Activated CD4-positive, alpha-beta memory T cell treated with anti-CD3 and anti-CD28 coated beads for 36 hours (primary cell): ENCODE data around the gene UPF2. TPM values are rescaled to one million over a fixed set of nuclear protein-coding genes. Genes with fewer than 3 reads are reported as not detected.
A peak's percentile ranks its signal among the peaks of the same experiment; 100 is the strongest.

Experiments
- CTCF ChIA-PET: fragments of 350-600 bp; sonication (Branson Sonifier 250); formaldehyde crosslinking; loops from one replicate; lab custom pipeline; 2021; ENCODE audit warnings: antibody characterized with exemption, inconsistent platforms; lab: Charles Lee
- POLR2A ChIA-PET: fragments of 350-600 bp; sonication (Branson Sonifier 250); formaldehyde crosslinking; loops from one replicate; lab custom pipeline; 2021; ENCODE audit warnings: antibody characterized with exemption; lab: Charles Lee
- DNase-seq: peaks from one replicate; pipeline ENCODE4 v3.0.0-alpha.2; 2020
- H3K27ac Mint-ChIP-seq: one replicate; pipeline ENCODE4 v1.8.0; 2021; ENCODE audit warnings: mixed read lengths
- H3K27me3 Mint-ChIP-seq: one replicate; pipeline ENCODE4 v1.8.0; 2021; ENCODE audit warnings: mixed read lengths
- H3K36me3 Mint-ChIP-seq: one replicate; pipeline ENCODE4 v1.8.0; 2021; ENCODE audit warnings: mixed read lengths
- H3K4me1 Mint-ChIP-seq: one replicate; pipeline ENCODE4 v1.8.0; 2021; ENCODE audit warnings: low read depth, mixed read lengths
- H3K4me3 Mint-ChIP-seq: one replicate; pipeline ENCODE4 v1.8.0; 2021; ENCODE audit warnings: mild to moderate bottlenecking, mixed read lengths
- H3K9me3 Mint-ChIP-seq: one replicate; pipeline ENCODE4 v1.8.0; 2021; ENCODE audit warnings: mixed read lengths
- intact Hi-C: fragments of 100-400 bp; cut with micrococcal nuclease; formaldehyde crosslinking; loops from one replicate; pipeline ENCODE4 v1.15.1; 2023
- total RNA-seq, 2 experiments: library from RNA; stranded (reverse); gene quantifications; one replicate each; pipeline ENCODE4 v1.2.3, GENCODE V29; 2021

The UPF2 gene
- total RNA-seq, 2 experiments from 2014 or later = 29.5 to 32.0 TPM

- H3K27me3 Mint-ChIP-seq = no peaks in the 10 kb centered on the region
- no peaks in the 10 kb centered on the region for H3K36me3 Mint-ChIP-seq
- H3K27ac Mint-ChIP-seq = no peak overlapping the region
- intact Hi-C loops = no loop called here
- CTCF ChIA-PET = no interaction called here
- no peak overlapping the region for H3K4me3 Mint-ChIP-seq
- no peak for DNase-seq
- H3K4me1 Mint-ChIP-seq = peaks cover 5% of the 10 kb centered on the region
- no peaks in the 10 kb centered on the region for H3K9me3 Mint-ChIP-seq
- POLR2A ChIA-PET = no interaction called here
Measured at GRCh38 chr10:12062754-12063482, 20.3 kb upstream of the UPF2 start.

DNA sequence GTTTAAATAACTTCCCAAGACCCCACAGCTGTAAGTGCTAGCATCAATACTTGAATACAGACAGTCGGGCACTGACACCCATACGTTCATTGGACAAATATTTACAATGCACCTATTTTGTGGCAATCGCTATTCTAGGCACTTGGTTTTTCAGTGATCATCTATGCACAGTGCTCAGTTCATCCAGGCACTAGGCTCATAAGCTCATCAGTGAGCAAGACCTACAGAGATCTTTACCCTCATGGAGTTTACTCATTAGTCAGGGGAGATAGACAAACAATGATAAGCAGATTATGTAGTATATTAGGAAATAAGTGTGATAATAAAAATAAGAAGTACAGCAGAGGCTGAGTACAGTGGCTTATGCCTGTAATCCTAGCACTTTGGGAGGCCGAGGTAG, 18.5 kb upstream of the UPF2 start:
- Mint-ChIP-seq H3K4me1 (no peaks in the 10 kb centered on the region), H3K9me3 (no peaks in the 10 kb centered on the region), H3K36me3 (no peaks in the 10 kb centered on the region), H3K4me3 (no peak overlapping the region), H3K27ac (no peak overlapping the region), H3K27me3 (no peaks in the 10 kb centered on the region)
- intact Hi-C loops = no loop called here
- CTCF ChIA-PET = interaction anchor here (0.9 kb wide), 1 partner anchor 154 kb away, joined by 3 read pairs; no protein-coding TSS in a partner anchor
- DNase-seq = no peak
- POLR2A ChIA-PET = no interaction called here

- Mint-ChIP-seq H3K27ac (no peak overlapping the region), H3K4me1 (peaks cover 8% of the 10 kb centered on the region), H3K4me3 (no peak overlapping the region), H3K36me3 (no peaks in the 10 kb centered on the region), H3K27me3 (no peaks in the 10 kb centered on the region), H3K9me3 (no peaks in the 10 kb centered on the region)
- CTCF ChIA-PET = interaction anchor here (0.6 kb wide), 1 partner anchor 196 kb away, joined by 3 read pairs; no protein-coding TSS in a partner anchor
- intact Hi-C loops = no loop called here
- POLR2A ChIA-PET = no interaction called here
- no peak for DNase-seq
Measured at GRCh38 chr10:12056748-12057147, 14.1 kb upstream of the UPF2 start.

GRCh38 chr10:12055732-12056131, 13.1 kb upstream of the UPF2 start:
- intact Hi-C loops = no loop called here

GRCh38 chr10:12051241-12051640, 8.6 kb upstream of the UPF2 start:
- ChIA-PET CTCF (interaction anchor here (1.0 kb wide), 1 partner anchor 605 kb away, joined by 3 read pairs; no protein-coding TSS in a partner anchor), POLR2A (interaction anchor here (0.8 kb wide), 1 partner anchor 29 kb away, joined by 3 read pairs; no protein-coding TSS in a partner anchor)
- DNase-seq = no peak
- no peaks in the 10 kb centered on the region for H3K36me3 Mint-ChIP-seq
- H3K4me1 Mint-ChIP-seq = peaks cover 8% of the 10 kb centered on the region
- H3K27ac Mint-ChIP-seq = no peak overlapping the region
- H3K4me3 Mint-ChIP-seq = no peak overlapping the region
- no peaks in the 10 kb centered on the region for H3K27me3 Mint-ChIP-seq
- no peaks in the 10 kb centered on the region for H3K9me3 Mint-ChIP-seq
- intact Hi-C loops = no loop called here

More at GRCh38 chr10:12055732-12056131, 13.1 kb upstream of the UPF2 start:
- Mint-ChIP-seq H3K4me1 (peaks cover 8% of the 10 kb centered on the region), H3K4me3 (no peak overlapping the region), H3K27me3 (no peaks in the 10 kb centered on the region), H3K9me3 (no peaks in the 10 kb centered on the region), H3K27ac (no peak overlapping the region), H3K36me3 (no peaks in the 10 kb centered on the region)
- POLR2A ChIA-PET = no interaction called here
- no peak for DNase-seq
- CTCF ChIA-PET = no interaction called here

- POLR2A ChIA-PET = interaction anchor here (0.8 kb wide), 1 partner anchor 30 kb away, joined by 3 read pairs; no protein-coding TSS in a partner anchor
Measured at GRCh38 chr10:12050528-12050927, 7.9 kb upstream of the UPF2 start.

DNA sequence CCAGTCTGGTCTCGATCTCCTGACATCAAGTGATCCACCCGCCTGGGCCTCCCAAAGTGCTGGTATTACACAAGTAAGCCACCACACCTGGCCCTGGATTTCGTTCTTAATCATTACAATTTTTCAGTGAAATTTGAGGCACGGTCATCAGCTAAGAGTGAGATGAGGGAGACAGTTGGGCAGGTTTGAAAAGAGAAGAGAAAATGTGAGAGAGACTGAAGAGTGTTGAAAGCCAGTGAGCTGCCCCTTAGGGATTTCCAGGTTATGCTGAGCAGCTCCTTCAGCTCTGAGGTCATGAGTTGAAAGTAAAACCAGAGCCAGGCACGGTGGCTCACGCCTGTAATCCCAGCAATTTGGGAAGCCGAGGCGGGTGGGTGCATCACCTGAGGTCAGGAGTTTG, 5.9 kb upstream of the UPF2 start:
- H3K4me3 Mint-ChIP-seq = no peak overlapping the region
- H3K9me3 Mint-ChIP-seq = no peaks in the 10 kb centered on the region
- ChIA-PET POLR2A (no interaction called here), CTCF (interaction anchor here (0.8 to 1.6 kb wide), 3 partner anchors 15 to 62 kb away, joined by 3 read pairs; no protein-coding TSS in a partner anchor)
- intact Hi-C loops = loop anchor here (10.0 kb wide), 1 partner anchor 296 kb away; the partner anchor contains the start of gene CAMK1D
- H3K4me1 Mint-ChIP-seq = peaks cover 7% of the 10 kb centered on the region
- H3K27ac Mint-ChIP-seq = peak overlapping the region; percentile 4
- peak; percentile 36 for DNase-seq
- H3K27me3 Mint-ChIP-seq = no peaks in the 10 kb centered on the region
- no peaks in the 10 kb centered on the region for H3K36me3 Mint-ChIP-seq

More at GRCh38 chr10:12050528-12050927, 7.9 kb upstream of the UPF2 start:
- Mint-ChIP-seq H3K4me3 (no peak overlapping the region), H3K36me3 (no peaks in the 10 kb centered on the region), H3K27me3 (no peaks in the 10 kb centered on the region), H3K9me3 (no peaks in the 10 kb centered on the region), H3K4me1 (peaks cover 8% of the 10 kb centered on the region), H3K27ac (no peak overlapping the region)
- CTCF ChIA-PET = interaction anchor here (1.0 kb wide), 1 partner anchor 606 kb away, joined by 3 read pairs; no protein-coding TSS in a partner anchor
- DNase-seq = no peak
- intact Hi-C loops = no loop called here

DNA sequence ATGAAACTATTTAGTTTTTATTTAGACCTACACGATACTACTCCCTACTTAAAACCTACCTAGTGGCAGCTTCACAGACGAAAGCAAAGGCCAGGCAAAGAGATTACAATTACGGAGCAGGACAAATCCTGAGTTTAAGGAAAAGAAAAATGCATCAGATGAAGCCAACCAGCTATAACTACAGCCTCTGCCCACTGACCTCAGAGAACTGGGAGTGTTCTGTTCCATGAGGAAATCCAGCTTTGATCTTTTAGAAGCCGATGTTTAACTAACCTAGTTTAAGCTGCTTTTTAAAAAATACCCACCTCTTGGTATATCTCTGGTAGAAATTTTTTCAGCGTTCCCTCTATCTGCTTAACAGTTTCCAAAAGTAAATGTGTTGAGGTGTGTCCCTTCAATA, 3.0 kb upstream of the UPF2 start:
- intact Hi-C loops = loop anchor here (10.0 kb wide), 1 partner anchor 299 kb away; the partner anchor contains the start of gene CAMK1D

GRCh38 chr10:12042409-12042796, 206 bp downstream of the UPF2 start:
- peaks cover 34% of the 10 kb centered on the region for H3K4me1 Mint-ChIP-seq
- peak overlapping the region; percentile 98 for H3K27ac Mint-ChIP-seq
- ChIA-PET POLR2A (interaction anchor here (0.6 to 3.0 kb wide), 12 partner anchors 10 to 1261 kb away, joined by 3 to 12 read pairs (median 5); partner anchors contain the start of genes CDC123, DHTKD1 and NUDT5), CTCF (interaction anchor here (1.2 to 1.8 kb wide), 4 partner anchors 25 to 153 kb away, joined by 3 to 8 read pairs (median 6); partner anchors contain the start of genes CDC123 and NUDT5)
- H3K27me3 Mint-ChIP-seq = no peaks in the 10 kb centered on the region
- H3K36me3 Mint-ChIP-seq = peaks cover 6% of the 10 kb centered on the region
- H3K4me3 Mint-ChIP-seq = peak overlapping the region; percentile 100
- peak; percentile 59 for DNase-seq
- H3K9me3 Mint-ChIP-seq = no peaks in the 10 kb centered on the region
- intact Hi-C loops = loop anchor here (2.0 to 10.0 kb wide), 3 partner anchors 152 to 738 kb away; partner anchors contain the start of genes CAMK1D and NUDT5

More for the DNA sequence above, 3.0 kb upstream of the UPF2 start:
- DNase-seq = no peak
- Mint-ChIP-seq H3K9me3 (no peaks in the 10 kb centered on the region), H3K36me3 (peaks cover 6% of the 10 kb centered on the region), H3K27me3 (no peaks in the 10 kb centered on the region), H3K27ac (no peak overlapping the region), H3K4me1 (peaks cover 20% of the 10 kb centered on the region), H3K4me3 (no peak overlapping the region)
- ChIA-PET POLR2A (no interaction called here), CTCF (interaction anchor here (0.6 kb wide), 1 partner anchor 9 kb away, joined by 3 read pairs; no protein-coding TSS in a partner anchor)

DNA sequence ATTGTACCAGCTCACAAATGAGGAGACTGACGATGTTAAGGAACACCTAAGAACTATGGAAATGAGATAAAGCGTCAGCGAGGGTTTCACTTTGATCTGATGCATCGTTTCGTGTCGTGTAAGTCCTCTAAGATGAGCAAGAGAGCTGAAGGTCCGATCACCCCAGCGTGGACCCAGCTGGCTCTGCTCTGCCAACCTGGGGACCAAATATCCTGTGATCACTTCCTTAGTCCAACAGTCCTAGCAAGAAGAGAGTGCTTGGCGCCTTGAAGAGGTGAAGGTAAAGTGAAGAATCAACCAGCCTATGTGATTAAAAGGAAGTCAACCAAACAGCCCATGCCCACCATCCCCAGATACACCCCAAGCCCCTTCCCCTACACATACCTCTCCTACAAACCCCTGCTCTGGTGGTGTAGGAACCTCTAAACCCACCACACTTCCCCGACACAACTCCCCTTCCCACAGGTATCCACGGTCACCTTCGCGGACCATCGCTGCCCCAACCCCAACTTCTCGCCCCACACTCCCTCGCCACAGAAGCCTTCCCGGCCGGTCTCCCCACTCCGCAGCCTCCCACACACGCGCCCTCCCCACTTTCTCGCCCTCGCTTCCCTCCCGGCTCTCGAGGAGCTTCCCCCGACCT, 722 bp downstream of the UPF2 start:
- CTCF ChIA-PET = interaction anchor here (1.4 to 1.8 kb wide), 3 partner anchors 26 to 88 kb away, joined by 5 to 8 read pairs (median 6); no protein-coding TSS in a partner anchor
- H3K9me3 Mint-ChIP-seq = no peaks in the 10 kb centered on the region
- POLR2A ChIA-PET = interaction anchor here (1.1 to 3.0 kb wide), 7 partner anchors 11 to 154 kb away, joined by 3 to 12 read pairs (median 5); partner anchors contain the start of genes CDC123 and NUDT5
- peak overlapping the region; percentile 100 for H3K4me3 Mint-ChIP-seq
- H3K27ac Mint-ChIP-seq = peak overlapping the region; percentile 98
- intact Hi-C loops = loop anchor here (2.0 to 10.0 kb wide), 3 partner anchors 153 to 739 kb away; partner anchors contain the start of genes CAMK1D and NUDT5
- no peaks in the 10 kb centered on the region for H3K27me3 Mint-ChIP-seq
- peaks cover 34% of the 10 kb centered on the region for H3K4me1 Mint-ChIP-seq
- peaks cover 6% of the 10 kb centered on the region for H3K36me3 Mint-ChIP-seq
- DNase-seq = peak; percentile 68

GRCh38 chr10:12036073-12036655, 6.4 kb downstream of the UPF2 start:
- Mint-ChIP-seq H3K4me1 (peaks cover 35% of the 10 kb centered on the region), H3K4me3 (no peak overlapping the region), H3K36me3 (peaks cover 29% of the 10 kb centered on the region), H3K9me3 (no peaks in the 10 kb centered on the region), H3K27ac (no peak overlapping the region), H3K27me3 (no peaks in the 10 kb centered on the region)
- DNase-seq = no peak
- CTCF ChIA-PET = no interaction called here
- intact Hi-C loops = no loop called here
- POLR2A ChIA-PET = no interaction called here
